H9 (cell line): Measurements from ENCODE around the gene EPS8. TPM values are rescaled to one million over a fixed set of nuclear protein-coding genes. Genes with fewer than 3 reads are reported as not detected.

Experiments used
- DNase-seq: peaks from one replicate; pipeline ENCODE4 v3.0.0-alpha.2; 2017
- H2AFZ ChIP-seq: one replicate; pipeline ENCODE4 v1.6.1; 2013; ENCODE audit warnings: mild to moderate bottlenecking, low read length, control low read depth, moderate library complexity
- H2AK5ac ChIP-seq: 2 replicates; pipeline ENCODE4 v1.6.1; 2013; ENCODE audit warnings: low read length, control low read depth, mixed read lengths; ENCODE audit not compliant: insufficient read length
- H2BK120ac ChIP-seq: one replicate; pipeline ENCODE4 v1.6.1; 2013; ENCODE audit warnings: low read depth, mild to moderate bottlenecking, low read length, control low read depth, inconsistent platforms; ENCODE audit not compliant: poor library complexity, severe bottlenecking
- H2BK12ac ChIP-seq: 2 replicates; pipeline ENCODE4 v1.6.1; 2013; ENCODE audit warnings: low read length, control low read depth, mixed read lengths, low read depth; ENCODE audit not compliant: insufficient read length
- H2BK15ac ChIP-seq: 2 replicates; pipeline ENCODE4 v1.6.1; 2013; ENCODE audit warnings: low read depth, low read length, control low read depth
- H2BK20ac ChIP-seq: one replicate; pipeline ENCODE4 v1.6.1; 2013; ENCODE audit warnings: low read depth, mild to moderate bottlenecking, low read length, control low read depth, inconsistent platforms; ENCODE audit not compliant: poor library complexity, severe bottlenecking
- H2BK5ac ChIP-seq: 2 replicates; pipeline ENCODE4 v1.6.1; 2013; ENCODE audit warnings: low read length, control low read depth, mixed read lengths; ENCODE audit not compliant: insufficient read length
- H3K14ac ChIP-seq: 2 replicates; pipeline ENCODE4 v1.6.1; 2013; ENCODE audit warnings: low read length, control low read depth; ENCODE audit not compliant: insufficient read depth
- H3K18ac ChIP-seq: 2 replicates; pipeline ENCODE4 v1.6.1; 2013; ENCODE audit warnings: low read depth, mild to moderate bottlenecking, mixed read lengths, low read length, control low read depth; ENCODE audit not compliant: insufficient read length
- H3K23ac ChIP-seq: 2 replicates; pipeline ENCODE4 v1.6.1; 2013; ENCODE audit warnings: low read length, control low read depth, mixed read lengths, low read depth; ENCODE audit not compliant: insufficient read length
- H3K23me2 ChIP-seq: 2 replicates; pipeline ENCODE4 v1.6.1; 2013; ENCODE audit warnings: low read depth, mild to moderate bottlenecking, mixed read lengths, low read length, control low read depth; ENCODE audit not compliant: insufficient read length, poor library complexity, severe bottlenecking
- H3K27ac ChIP-seq: 2 replicates; pipeline ENCODE4 v1.5.1; 2013; ENCODE audit warnings: low read length, control low read depth, mixed read lengths, low read depth; ENCODE audit not compliant: insufficient read length
- H3K27me3 ChIP-seq: 2 replicates; pipeline ENCODE4 v1.6.1; 2013; ENCODE audit warnings: low read length, control low read depth, inconsistent platforms; ENCODE audit not compliant: insufficient read depth
- H3K4ac ChIP-seq: 2 replicates; pipeline ENCODE4 v1.6.1; 2013; ENCODE audit warnings: low read depth, mild to moderate bottlenecking, control low read depth, inconsistent platforms, low read length, moderate library complexity
- H3K4me1 ChIP-seq: 2 replicates; pipeline ENCODE4 v1.6.1; 2013; ENCODE audit warnings: low read length, control low read depth, inconsistent platforms; ENCODE audit not compliant: insufficient read depth
- H3K4me2 ChIP-seq: 2 replicates; pipeline ENCODE4 v1.6.1; 2013; ENCODE audit warnings: low read length, control low read depth, mixed read lengths; ENCODE audit not compliant: insufficient read length, insufficient read depth
- H3K56ac ChIP-seq: 2 replicates; pipeline ENCODE4 v1.6.1; 2013; ENCODE audit warnings: low read depth, mild to moderate bottlenecking, mixed read lengths, low read length, control low read depth; ENCODE audit not compliant: insufficient read length
- H3K79me1 ChIP-seq: 2 replicates; pipeline ENCODE4 v1.6.1; 2013; ENCODE audit warnings: low read depth, mild to moderate bottlenecking, moderate library complexity, low read length, control low read depth, inconsistent platforms; ENCODE audit not compliant: insufficient read depth, poor library complexity, severe bottlenecking
- H3K79me2 ChIP-seq: 2 replicates; pipeline ENCODE4 v1.6.1; 2013; ENCODE audit warnings: low read length, control low read depth, inconsistent platforms; ENCODE audit not compliant: insufficient read depth
- H3K9ac ChIP-seq: 2 replicates; pipeline ENCODE4 v1.6.1; 2013; ENCODE audit warnings: low read length, control low read depth, mixed read lengths; ENCODE audit not compliant: insufficient read length; ENCODE audit errors: extremely low read depth
- H3K9me3 ChIP-seq: one replicate; pipeline ENCODE4 v1.6.1; 2013; ENCODE audit warnings: low read depth, low read length, inconsistent platforms; ENCODE audit not compliant: control insufficient read depth
- H3T11ph ChIP-seq: one replicate; pipeline ENCODE4 v1.6.1; 2013; ENCODE audit warnings: mild to moderate bottlenecking, low read length, control low read depth, inconsistent platforms
- H4K20me1 ChIP-seq: one replicate; pipeline ENCODE4 v1.6.1; 2013; ENCODE audit not compliant: control insufficient read depth, insufficient read length, insufficient read depth
- H4K5ac ChIP-seq: 2 replicates; pipeline ENCODE4 v1.6.1; 2013; ENCODE audit warnings: low read depth, mild to moderate bottlenecking, mixed read lengths, low read length, control low read depth; ENCODE audit not compliant: insufficient read length
- H4K8ac ChIP-seq: replicated peaks from 2 replicates; pipeline ENCODE4 v1.6.1; 2013; ENCODE audit warnings: low read length, control low read depth, mixed read lengths, low read depth; ENCODE audit not compliant: insufficient read length
- H4K91ac ChIP-seq: 2 replicates; pipeline ENCODE4 v1.6.1; 2013; ENCODE audit warnings: low read depth, mild to moderate bottlenecking, moderate library complexity, mixed read lengths, low read length, control low read depth; ENCODE audit not compliant: insufficient read length
- H3K27ac Mint-ChIP-seq, 3 experiments: 2 replicates in 2 of 3; 3 replicates in 1 of 3; pipeline ENCODE4 v1.8.0; 2020 to 2021; ENCODE audit warnings: mixed read lengths in 3 of 3, mild to moderate bottlenecking in 1 of 3, moderate library complexity in 1 of 3
- H3K27me3 Mint-ChIP-seq: 2 replicates; pipeline ENCODE4 v1.8.0; 2021; ENCODE audit warnings: low read depth, mild to moderate bottlenecking, moderate library complexity, mixed read lengths
- H3K36me3 Mint-ChIP-seq, 3 experiments: 2 replicates in 2 of 3; 3 replicates in 1 of 3; pipeline ENCODE4 v1.8.0; 2020 to 2021; ENCODE audit warnings: low read depth in 3 of 3, mixed read lengths in 3 of 3; ENCODE audit not compliant: insufficient read depth in 1 of 3
- H3K4me1 Mint-ChIP-seq, 2 experiments: 2 replicates each; pipeline ENCODE4 v1.8.0; 2020; ENCODE audit warnings: mixed read lengths in 2 of 2
- H3K4me3 Mint-ChIP-seq, 2 experiments: 2 replicates in 1 of 2; 3 replicates in 1 of 2; pipeline ENCODE4 v1.8.0; 2020 to 2021; ENCODE audit warnings: mild to moderate bottlenecking in 2 of 2, mixed read lengths in 2 of 2, moderate library complexity in 1 of 2
- H3K9me3 Mint-ChIP-seq, 2 experiments: 2 replicates in 1 of 2; 3 replicates in 1 of 2; pipeline ENCODE4 v1.8.0; 2020; ENCODE audit warnings: mild to moderate bottlenecking in 2 of 2, mixed read lengths in 2 of 2, moderate library complexity in 1 of 2
- CTCF ChIP-seq: fragments of 200-600 bp; sonication (generic); conservative IDR thresholded peaks from 3 replicates; pipeline ENCODE4 v1.8.0; 2021; ENCODE audit warnings: antibody characterized with exemption, mild to moderate bottlenecking
- WGBS: extraction: QIAGEN DNeasy Blood & Tissue Kit; methylation state at CpG from one replicate; pipeline ENCODE4 v1.1.7; 2013; ENCODE audit warnings: missing lambda C conversion rate, low lambda C conversion rate, mixed read lengths; ENCODE audit not compliant: insufficient read length; ENCODE audit errors: extremely low coverage; 5-methylcytosine and 5-hydroxymethylcytosine counted together
- total RNA-seq: library from RNA; stranded (reverse); gene quantifications from 2 replicates; pipeline ENCODE4 v1.2.1, GENCODE V29; 2021

The EPS8 gene
- total RNA-seq, 1 experiment from 2014 or later: 2.2 TPM

DNA sequence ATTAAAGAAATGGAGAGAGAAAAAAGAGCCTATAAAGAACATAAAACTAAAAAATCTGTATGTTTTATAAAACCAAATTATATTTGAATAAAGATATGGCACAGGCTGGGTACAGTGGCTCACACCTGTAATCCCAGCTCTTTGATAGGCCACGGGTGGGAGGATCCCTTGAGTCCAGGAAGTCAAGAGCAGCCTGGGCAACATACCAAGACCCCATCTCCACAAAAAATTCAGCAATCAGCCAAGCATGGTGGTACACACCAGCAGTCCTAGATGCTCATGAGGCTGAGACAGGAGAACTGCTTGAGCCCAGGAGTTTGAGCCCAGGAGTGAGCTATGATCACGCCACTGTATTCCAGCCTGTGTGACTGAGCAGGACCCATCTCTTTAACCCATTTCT is 74.9 kb downstream of the EPS8 start:
- H3K4me3 Mint-ChIP-seq: no peak overlapping the region
- Histone ChIP-seq H2BK15ac (no peak overlapping the region), H3K14ac (no peak overlapping the region), H3T11ph (no peak overlapping the region), H2BK12ac (no peak overlapping the region), H3K27me3 (no peaks in the 10 kb centered on the region), H3K18ac (no peak overlapping the region), H4K5ac (no peak overlapping the region), H4K91ac (no peak overlapping the region), H3K23me2 (no peaks in the 10 kb centered on the region), H3K56ac (no peak overlapping the region), H3K79me2 (no peaks in the 10 kb centered on the region), H2AFZ (no peak overlapping the region), H2BK5ac (no peak overlapping the region), H2AK5ac (no peak overlapping the region), H3K9ac (no peak overlapping the region), H4K20me1 (no peaks in the 10 kb centered on the region), H3K23ac (no peak overlapping the region), H3K4me1 (no peaks in the 10 kb centered on the region; the same call in 1 of the 2 replicates), H3K4ac (no peak overlapping the region), H3K9me3 (no peaks in the 10 kb centered on the region), H2BK120ac (no peak overlapping the region), H4K8ac (no peak overlapping the region), H3K79me1 (no peaks in the 10 kb centered on the region), H2BK20ac (no peak overlapping the region), H3K4me2 (no peak overlapping the region), H3K27ac (no peak overlapping the region)
- H3K9me3 Mint-ChIP-seq: no peaks in the 10 kb centered on the region
- H3K27me3 Mint-ChIP-seq: no peaks in the 10 kb centered on the region
- no CpG with 5 or more reads among the region's 2 CpGs for WGBS
- no peaks in the 10 kb centered on the region for H3K36me3 Mint-ChIP-seq
- DNase-seq: no peak
- no peak overlapping the region for H3K27ac Mint-ChIP-seq
- no peak for TF ChIP-seq CTCF
- H3K4me1 Mint-ChIP-seq: peaks cover 8% of the 10 kb centered on the region in 2 experiments
